Brain microvascular endothelial cell (primary cell): Measurements from ENCODE around the gene EPHB2.
A peak's percentile ranks its signal among the peaks of the same experiment; 100 is the strongest.
"Not testable (repeated sequence)": the region's sequence is repeated elsewhere in the genome, so short reads cannot be mapped to it uniquely, and the experiment has no call there.

Experiments
- DNase-seq: peaks from one replicate; pipeline ENCODE4 v3.0.0-alpha.2; 2020
- H3K27ac ChIP-seq: fragments of 250-450 bp; sonication (Bioruptor Pico); 2 replicates; pipeline ENCODE4 v1.5.1; 2020; ENCODE audit warnings: mild to moderate bottlenecking, moderate library complexity
- H3K27me3 ChIP-seq: fragments of 250-450 bp; sonication (Bioruptor Pico); replicated peaks from 2 replicates; pipeline ENCODE4 v1.5.1; 2020; ENCODE audit warnings: mild to moderate bottlenecking
- H3K36me3 ChIP-seq: fragments of 250-450 bp; sonication (Bioruptor Pico); replicated peaks from 2 replicates; pipeline ENCODE4 v1.5.1; 2020; ENCODE audit warnings: mild to moderate bottlenecking
- H3K4me3 ChIP-seq: 2 replicates; pipeline ENCODE4 v1.5.1; 2011; ENCODE audit warnings: low read depth, mild to moderate bottlenecking, control low read depth, low read length, moderate library complexity
- CTCF ChIP-seq: IDR thresholded peaks from 2 replicates; pipeline ENCODE4 v1.5.1; 2011; ENCODE audit warnings: low read depth, mild to moderate bottlenecking, moderate library complexity, low read length, control low read depth, inconsistent platforms; ENCODE audit errors: missing control alignments
- in situ Hi-C: cut with HindIII; loops from 2 replicates; pipeline ENCODE4 v1.10.0; 2017; ENCODE audit warnings: low sequenced_read_pairs, low pct_ligation_motif_present

Gene EPHB2

GRCh38 chr1:22670352-22670975, 40.2 kb upstream of the EPHB2 start:
- DNase-seq: no peak
- H3K4me3 ChIP-seq: no peak overlapping the region
- no peak for TF ChIP-seq CTCF
- no peak overlapping the region for H3K27ac ChIP-seq
- peaks cover 42% of the 10 kb centered on the region for H3K27me3 ChIP-seq
- H3K36me3 ChIP-seq: no peaks in the 10 kb centered on the region
- in situ Hi-C loops: no loop called here

GRCh38 chr1:22671999-22672398, 38.6 kb upstream of the EPHB2 start:
- peaks cover 40% of the 10 kb centered on the region for H3K27me3 ChIP-seq
- no peak for DNase-seq
- H3K4me3 ChIP-seq: no peak overlapping the region
- H3K27ac ChIP-seq: no peak overlapping the region
- no peak for TF ChIP-seq CTCF
- in situ Hi-C loops: no loop called here
- H3K36me3 ChIP-seq: no peaks in the 10 kb centered on the region

- peaks cover 35% of the 10 kb centered on the region for H3K27me3 ChIP-seq
- H3K27ac ChIP-seq: no peak overlapping the region
- no peak overlapping the region for H3K4me3 ChIP-seq
- in situ Hi-C loops: no loop called here
- peak; percentile 67 for DNase-seq
- no peaks in the 10 kb centered on the region for H3K36me3 ChIP-seq
- peak; percentile 91 for TF ChIP-seq CTCF
Measured at GRCh38 chr1:22673486-22674409, 36.9 kb upstream of the EPHB2 start.

GRCh38 chr1:22674410-22674749, 36.3 kb upstream of the EPHB2 start:
- DNase-seq: no peak
- TF ChIP-seq CTCF: no peak
- Histone ChIP-seq H3K4me3 (no peak overlapping the region), H3K27ac (no peak overlapping the region), H3K36me3 (no peaks in the 10 kb centered on the region), H3K27me3 (peaks cover 33% of the 10 kb centered on the region)
- in situ Hi-C loops: no loop called here

- in situ Hi-C loops: loop anchor here (25.0 kb wide), 1 partner anchor 211 kb away; no protein-coding TSS in a partner anchor
- not testable (repeated sequence) for H3K4me3 ChIP-seq, H3K36me3 ChIP-seq, H3K27ac ChIP-seq, DNase-seq
- H3K27me3 ChIP-seq: peaks cover 24% of the 10 kb centered on the region
Measured at GRCh38 chr1:22676151-22676550, 34.5 kb upstream of the EPHB2 start.

- DNase-seq: no peak
- in situ Hi-C loops: loop anchor here (25.0 kb wide), 1 partner anchor 210 kb away; no protein-coding TSS in a partner anchor
- Histone ChIP-seq H3K36me3 (no peaks in the 10 kb centered on the region), H3K4me3 (no peak overlapping the region), H3K27me3 (peaks cover 18% of the 10 kb centered on the region), H3K27ac (no peak overlapping the region)
- TF ChIP-seq CTCF: no peak
Measured at GRCh38 chr1:22676916-22677583, 33.6 kb upstream of the EPHB2 start.
